ENCODE data around the gene DOCK2.
"Not testable (repeated sequence)": the region's sequence is repeated elsewhere in the genome, so short reads cannot be mapped to it uniquely, and the experiment has no call there.

DOCK2 gene

DNA sequence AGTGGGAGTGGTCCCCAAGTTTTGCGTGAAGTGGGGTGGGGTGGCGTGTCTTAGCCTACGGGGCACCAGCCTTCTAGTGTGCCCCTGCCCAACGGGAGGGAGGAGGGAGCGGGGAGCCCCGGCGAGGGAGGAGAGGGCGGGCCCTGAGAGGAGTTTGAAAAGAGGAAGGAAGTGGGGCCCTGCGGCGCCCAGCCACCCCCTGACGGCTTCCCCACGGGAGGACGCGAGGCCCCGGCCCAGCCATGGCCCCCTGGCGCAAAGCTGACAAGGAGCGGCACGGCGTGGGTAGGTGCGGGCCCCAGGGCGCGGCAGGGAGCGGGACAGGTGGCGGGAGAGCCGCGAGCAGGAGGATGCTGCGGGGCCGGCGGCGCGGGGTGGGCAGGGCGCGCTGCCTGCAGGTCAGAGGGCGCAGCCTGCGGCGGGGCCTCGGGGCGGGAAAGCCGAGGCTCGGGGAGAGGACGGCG is at the start of gene DOCK2:
DOCK2 (plus strand) TSS at position 191 of the 464 bp plus-strand sequence; CDS start at position 243, 52 bp downstream.
- peak; percentile 69 to 82 for DNase-seq

DNA sequence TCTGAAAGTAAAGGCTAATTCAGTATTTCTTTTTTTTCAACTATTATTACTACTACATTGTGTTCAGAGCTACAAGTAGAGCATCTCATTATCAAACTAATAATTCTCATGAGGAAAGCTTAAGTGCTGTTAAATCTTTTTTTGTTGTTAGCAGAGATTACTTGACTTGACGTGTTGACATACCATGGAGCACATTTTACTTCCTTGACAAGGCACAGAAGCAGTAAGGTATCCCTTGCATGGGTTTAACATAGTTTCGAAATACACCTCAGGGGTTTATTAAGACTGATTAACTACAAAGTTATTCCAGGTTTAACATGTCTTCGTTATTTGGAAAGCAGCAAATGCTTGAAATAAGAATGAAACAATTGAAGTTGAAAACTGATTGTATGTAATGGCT is 46.5 kb upstream of the DOCK2 start:
- DNase-seq = no peak

GRCh38 chr5:169591636-169592035 is 45.4 kb upstream of the DOCK2 start:
- no peak for DNase-seq

DNA sequence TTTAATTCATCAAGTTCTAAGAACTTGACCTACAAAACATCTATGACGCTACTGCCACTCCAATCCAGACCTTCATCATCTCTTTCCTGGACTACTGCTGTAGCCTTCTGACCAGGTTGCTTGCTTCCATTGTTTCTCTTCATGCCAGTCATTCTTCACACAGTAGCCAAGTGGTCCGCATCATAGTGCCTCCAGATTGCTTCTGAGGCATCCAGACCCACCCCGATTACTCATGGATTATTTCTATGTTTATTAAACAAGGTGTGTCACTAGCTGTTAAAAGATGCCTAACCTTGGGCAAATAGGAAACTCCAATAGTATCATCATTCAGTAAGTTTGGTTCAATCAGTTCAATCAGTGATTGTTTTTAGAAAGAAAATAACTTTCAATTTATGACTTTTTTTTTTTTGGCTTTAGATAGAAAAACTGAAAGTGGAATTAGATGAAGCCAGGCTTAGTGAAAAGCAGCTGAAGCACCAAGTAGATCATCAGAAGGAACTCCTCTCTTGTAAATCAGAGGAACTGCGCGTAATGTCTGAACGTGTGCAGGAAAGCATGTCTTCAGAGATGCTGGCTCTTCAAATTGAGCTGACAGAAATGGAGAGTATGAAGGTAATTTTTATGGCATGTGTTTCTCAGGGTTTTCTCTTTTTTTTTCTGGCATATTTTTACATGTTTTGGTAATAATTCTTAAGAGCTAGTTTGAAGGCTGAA is 44.0 kb upstream of the DOCK2 start:
- DNase-seq = no peak

DNA sequence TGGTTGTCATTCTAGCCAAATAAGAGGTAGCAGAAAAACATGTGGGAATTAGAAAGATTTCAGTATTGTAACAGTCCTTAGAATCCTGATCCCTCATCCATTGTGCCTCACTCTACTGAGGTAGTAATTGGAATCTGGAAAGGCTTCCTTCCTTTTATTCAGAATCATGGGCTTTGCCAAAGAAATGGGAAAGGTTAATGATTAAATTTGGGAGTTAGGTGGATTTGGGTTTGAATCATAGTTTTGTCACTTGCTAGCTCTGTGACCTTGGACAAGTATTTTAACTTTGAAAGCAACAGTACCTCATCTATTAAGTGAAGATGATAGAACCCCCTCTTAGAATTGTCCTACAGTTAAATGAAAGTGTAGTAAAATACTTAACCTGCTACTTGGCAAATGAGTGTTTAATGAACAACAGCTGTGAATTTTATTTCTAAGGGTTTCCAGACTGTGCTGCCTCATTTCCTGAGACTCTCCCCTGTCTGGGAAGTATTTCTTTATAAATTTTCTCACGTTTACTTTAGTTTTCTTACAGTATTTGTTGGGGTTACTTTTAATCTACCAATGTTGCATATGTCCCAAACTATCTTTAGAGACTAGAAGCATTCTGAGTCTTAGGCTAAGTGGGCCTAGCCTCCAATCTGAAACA is 41.8 kb upstream of the DOCK2 start:
- no peak for DNase-seq

- DNase-seq = no peak
These were observed 37.6 kb upstream of the DOCK2 start for GRCh38 chr5:169599451-169599850.

- no peak for DNase-seq
These were observed 34.5 kb upstream of the DOCK2 start for GRCh38 chr5:169602535-169602934.

GRCh38 chr5:169606279-169606678 is 30.8 kb upstream of the DOCK2 start:
- no peak for DNase-seq

- DNase-seq = no peak
These were observed 29.2 kb upstream of the DOCK2 start for GRCh38 chr5:169607882-169608281.

GRCh38 chr5:169609716-169610115 is 27.4 kb upstream of the DOCK2 start:
- DNase-seq = no peak

GRCh38 chr5:169610606-169611005 is 26.5 kb upstream of the DOCK2 start:
- DNase-seq = no peak

DNA sequence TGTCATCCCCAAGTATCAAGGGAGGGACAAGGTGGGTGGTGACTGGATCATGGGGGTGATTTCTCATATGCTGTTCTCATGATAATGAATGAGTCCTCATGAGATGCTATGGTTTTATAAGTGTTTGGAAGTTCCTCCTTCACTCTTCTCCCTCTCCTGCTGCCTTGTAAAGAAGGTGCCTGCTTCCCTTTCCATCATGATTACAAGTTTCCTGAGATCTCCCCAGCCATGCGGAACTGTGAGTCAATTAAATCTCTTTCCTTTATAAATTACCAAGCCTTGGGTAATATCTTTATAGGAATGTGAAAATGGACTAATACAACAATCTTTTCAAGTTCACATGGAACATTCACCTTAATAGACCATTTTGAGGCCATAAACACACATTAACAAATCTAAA is 21.5 kb upstream of the DOCK2 start:
- no peak for DNase-seq

GRCh38 chr5:169624307-169624706 is 12.8 kb upstream of the DOCK2 start:
- not testable (repeated sequence) for DNase-seq

- DNase-seq = no peak
These were observed 10.3 kb upstream of the DOCK2 start for GRCh38 chr5:169626779-169627178.

DNA sequence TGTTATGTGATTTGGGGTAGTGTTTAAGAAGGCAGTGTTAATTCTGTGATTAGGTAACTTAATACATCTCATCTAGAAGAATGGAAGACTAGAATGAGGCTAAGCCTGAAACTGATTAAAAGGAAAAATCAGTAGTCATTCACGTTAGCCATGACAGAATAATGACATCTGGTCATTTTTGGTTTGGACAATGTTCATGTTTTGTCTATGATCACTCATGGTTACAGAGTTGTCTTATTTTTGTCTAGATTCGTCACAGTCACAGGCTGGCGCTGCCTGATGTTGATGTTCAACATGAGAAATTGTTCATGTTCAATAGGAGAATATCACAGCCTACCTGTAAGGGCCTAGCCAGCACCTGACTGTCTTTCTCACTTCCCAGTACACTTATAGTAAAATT is 9.5 kb upstream of the DOCK2 start:
- DNase-seq = no peak

- DNase-seq = no peak
These were observed 8.2 kb upstream of the DOCK2 start for GRCh38 chr5:169628892-169629291.

DNA sequence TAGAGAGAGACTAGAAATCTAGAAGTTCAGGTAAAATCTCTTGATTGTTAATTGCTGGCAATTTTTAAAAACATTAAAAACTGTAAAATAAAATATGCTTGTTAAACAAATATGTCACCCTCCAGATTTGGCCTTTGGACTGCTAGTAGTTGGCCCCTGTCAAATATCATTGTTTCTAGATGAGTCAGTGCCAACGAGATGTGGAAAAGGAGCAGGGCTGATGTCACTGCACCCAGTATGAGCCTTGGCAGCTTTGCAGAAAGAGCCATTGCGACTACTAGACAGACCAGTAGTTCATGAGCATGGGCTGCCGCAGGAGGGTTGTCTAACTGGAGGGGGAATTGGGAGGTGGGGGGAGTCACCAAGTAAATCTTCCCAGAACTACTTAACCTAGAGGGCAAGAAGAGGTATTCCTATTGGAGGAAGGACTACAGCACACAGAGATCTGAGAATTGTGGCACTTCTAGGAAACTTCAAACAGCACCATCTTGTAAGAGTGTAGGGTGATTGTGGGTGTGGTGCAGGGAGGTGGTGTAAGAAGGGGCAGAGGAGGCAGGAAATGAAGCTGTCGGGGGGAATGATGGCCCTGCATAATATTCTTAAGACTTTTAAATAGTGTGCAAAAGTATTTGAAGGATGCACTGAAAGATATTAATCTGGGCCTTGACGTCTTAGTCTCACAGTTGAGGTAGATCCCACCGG is 7.1 kb upstream of the DOCK2 start:
- DNase-seq = no peak

GRCh38 chr5:169631360-169631759 is 5.7 kb upstream of the DOCK2 start:
- no peak for DNase-seq

GRCh38 chr5:169632946-169633345 is 4.1 kb upstream of the DOCK2 start:
- DNase-seq = no peak

- no peak for DNase-seq
These were observed 2.5 kb upstream of the DOCK2 start for GRCh38 chr5:169634606-169635005.

- DNase-seq = no peak
These were observed 1.1 kb upstream of the DOCK2 start for GRCh38 chr5:169635936-169636335.

DNA sequence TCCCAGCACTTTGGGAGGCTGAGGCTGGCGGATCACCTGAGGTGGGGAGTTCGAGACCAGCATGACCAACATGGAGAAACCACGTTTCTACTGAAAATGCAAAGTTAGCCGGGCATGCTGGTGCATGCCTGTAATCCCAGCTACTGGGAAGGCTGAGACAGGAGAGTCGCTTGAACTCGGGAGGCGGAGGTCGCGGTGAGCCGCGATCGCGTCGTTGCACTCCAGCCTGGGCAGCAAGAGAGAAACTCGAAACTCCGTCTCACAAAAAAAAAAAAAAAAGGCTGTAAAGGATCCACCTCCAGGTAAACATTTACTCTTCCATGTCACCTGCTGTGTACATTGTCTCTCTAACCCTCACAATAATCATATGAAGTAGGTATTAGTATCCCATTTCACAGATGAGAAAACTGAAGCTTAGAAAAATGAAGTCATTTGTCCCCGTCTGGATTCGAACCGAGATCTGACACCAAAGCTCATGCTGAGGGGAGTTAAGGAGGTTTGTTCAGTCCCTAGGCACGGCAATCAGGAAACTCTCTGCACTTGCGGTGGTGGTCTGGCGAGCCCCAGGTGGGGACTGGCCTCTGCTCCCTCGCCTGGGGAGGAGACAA is 494 bp upstream of the DOCK2 start:
- DNase-seq = no peak

DNA sequence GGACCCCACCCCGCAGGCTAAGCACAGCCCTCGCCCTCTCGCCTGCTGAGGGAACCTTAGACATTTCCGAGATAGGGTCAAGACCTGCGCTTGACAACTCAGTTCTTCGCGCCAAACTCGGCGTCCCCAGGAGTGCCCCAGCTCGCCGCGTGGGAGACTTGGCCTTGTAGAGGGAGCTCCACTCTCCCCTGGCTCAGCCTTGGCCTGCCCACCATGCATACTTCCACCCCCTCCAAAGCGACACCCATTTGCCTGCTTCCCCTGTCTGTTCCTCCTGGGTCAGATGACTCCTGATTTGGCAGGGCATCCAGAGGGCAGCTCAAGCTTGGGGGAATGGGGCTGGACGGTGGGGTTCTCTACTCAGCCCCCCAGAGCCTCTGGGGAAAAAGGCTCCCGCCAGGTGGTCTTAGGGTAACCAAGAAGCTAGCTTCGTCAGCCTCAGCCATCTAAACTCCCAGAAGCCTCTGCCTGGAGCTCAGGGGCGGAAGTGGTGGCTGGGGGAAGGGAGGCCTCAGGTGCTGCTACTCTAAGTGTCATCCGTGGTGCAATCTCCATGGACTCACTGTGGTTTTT is 560 bp downstream of the DOCK2 start:
- peak; percentile 45 to 75 for DNase-seq
